ENCODE measurements around the gene KHSRP.
"Not testable (repeated sequence)": the region's sequence is repeated elsewhere in the genome, so short reads cannot be mapped to it uniquely, and the experiment has no call there.

KHSRP gene

DNA sequence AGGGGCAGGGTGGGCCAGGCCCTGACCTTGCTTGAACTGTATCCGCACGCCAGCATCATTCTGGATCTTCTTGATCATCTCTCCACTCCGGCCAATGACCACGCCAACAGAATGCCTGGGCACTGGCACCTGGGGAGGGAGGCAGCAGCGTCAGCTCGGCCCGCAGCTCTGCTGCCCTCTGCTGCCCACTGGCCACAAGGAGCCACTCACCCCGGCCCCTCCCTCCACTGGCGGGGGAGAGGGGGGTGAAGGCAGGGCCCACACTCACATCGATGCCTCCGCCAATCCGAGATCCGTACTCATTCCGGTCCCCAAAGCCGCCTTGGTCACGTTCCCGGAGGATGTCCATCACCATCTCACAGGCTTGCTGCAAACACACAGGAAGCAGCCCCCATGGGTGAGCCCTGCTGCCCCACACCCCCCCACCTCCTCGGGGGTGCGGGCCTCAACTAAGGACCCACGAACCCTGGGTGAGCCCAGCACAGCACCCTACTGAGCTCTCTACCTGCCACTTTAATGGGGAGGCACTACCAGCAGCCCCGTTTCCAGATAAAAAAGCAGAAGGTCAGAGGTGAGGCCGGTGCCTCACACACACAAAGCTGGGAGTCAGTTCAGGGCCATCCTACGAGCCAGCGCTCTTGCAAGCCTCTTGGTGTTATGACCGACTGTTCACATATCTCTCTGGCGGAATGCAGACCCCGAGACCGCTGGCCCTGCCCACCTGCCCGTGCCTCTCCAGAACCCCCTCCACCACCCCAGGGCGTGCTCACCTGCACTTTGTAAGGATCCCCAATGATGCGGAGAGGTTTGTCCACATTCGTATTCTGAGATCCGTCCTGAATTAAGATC lies 6.7 kb downstream of the KHSRP start:
- DNase-seq = no peak

DNA sequence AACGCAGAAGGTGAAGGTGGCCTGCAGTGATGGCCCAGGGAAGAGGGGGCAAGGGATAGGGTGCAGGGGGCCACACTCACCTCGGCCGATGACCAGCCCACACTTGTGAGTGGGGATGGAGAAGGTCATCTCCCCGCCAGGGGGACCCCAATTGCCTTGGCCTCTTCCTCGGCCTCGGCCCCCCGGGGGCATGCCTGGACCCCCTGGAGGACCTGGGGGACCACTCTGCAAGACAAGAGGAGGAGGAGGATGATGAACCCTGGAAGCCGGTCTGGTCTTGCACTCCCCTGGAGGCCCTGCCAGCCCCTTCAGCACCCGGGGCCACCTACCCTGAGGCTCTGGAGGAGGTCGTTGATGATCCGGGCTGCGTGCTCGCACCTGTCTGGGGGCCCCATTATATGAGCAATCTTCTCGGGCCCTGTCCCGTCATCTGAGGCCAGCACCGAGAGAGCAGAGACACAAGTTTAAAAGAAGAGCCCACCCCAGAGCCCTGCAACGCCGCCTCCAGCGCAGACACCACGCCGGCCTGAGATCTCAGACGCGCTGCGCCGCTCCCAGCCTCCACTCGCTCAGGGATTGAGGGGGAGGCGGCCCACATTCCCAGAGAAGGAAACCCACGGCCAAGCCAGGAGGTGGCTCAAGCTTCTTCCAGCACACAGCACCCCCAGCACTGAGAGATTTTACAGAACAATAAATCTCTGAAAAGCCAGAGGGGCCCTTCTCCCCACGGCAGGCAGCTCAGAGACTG lies 7.8 kb downstream of the KHSRP start:
- no peak for DNase-seq

DNA sequence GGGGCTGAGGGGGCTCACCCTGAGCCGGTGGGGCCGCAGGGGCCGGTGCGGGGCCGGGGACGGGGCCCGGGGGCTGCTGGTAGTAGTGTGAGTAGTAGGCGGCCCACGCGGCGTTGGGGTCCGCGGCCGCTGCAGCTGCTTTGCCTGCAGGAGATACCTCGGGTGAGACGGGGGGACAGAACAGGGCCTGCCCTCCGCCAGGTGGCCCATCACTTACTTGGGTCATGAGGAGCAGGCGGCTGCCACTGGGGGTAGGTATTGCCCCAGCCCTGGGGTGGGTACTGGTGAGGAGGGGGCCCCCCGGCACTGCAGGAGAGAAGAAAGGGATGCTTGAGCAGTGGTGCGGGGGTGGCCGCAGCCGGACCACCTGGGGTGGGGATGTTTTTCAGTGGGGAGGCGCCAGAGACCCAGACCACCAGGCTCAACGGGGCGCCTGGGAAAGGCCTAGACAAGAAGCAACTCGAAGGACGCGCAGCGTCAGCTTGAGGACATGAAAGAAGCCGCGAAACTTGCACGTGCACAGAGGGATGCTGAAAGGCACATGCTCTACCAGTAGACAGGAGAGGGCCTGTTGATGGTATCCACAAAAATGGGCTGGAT lies 8.9 kb downstream of the KHSRP start:
- no peak for DNase-seq

- DNase-seq = no peak
These were observed 9.6 kb downstream of the KHSRP start for GRCh38 chr19:6414793-6415590.

- DNase-seq = no peak
These were observed 10.6 kb downstream of the KHSRP start for GRCh38 chr19:6413721-6414643.

DNA sequence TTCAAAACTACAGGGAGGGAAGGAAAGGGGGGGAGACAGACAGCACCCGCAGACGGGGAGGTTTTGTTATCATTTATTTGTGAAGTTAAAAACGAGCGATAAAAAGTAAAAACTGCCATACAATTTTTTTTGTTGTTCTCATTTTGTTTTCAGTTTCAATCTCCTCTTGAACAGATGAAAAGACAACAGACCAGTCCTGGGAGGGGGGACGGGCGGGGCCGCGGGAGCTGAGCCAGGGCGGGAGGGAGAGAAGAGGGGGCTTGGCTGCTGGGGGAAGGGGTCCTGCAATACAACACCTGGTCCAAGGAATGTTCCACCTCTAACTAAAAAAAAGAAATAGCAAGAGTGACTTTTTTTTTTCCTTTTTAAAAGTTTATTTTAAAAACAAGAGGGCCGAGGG lies 11.3 kb downstream of the KHSRP start:
- DNase-seq = no peak

- DNase-seq = peak; percentile 56
These were observed 12.0 kb downstream of the KHSRP start for GRCh38 chr19:6412447-6413091.

DNA sequence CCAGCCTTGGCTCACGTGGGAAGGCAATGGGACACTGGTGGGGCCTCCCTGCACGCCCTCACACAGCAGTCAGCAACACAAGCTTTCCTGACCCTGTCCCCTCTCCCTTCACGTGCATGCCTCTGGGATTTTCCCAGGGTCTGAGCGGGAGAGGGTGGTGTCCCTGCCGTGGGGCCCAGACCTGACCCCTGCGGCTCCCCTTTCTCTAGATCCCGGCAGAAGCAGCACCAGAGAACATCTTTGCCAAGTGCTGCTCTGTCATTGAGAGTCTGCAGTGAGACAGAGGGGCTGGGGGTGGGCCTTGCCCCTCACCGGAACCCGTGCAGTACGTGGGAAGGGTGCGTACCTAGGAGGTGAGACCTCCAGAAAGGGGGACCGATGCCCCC lies 12.6 kb downstream of the KHSRP start:
- no peak for DNase-seq

DNA sequence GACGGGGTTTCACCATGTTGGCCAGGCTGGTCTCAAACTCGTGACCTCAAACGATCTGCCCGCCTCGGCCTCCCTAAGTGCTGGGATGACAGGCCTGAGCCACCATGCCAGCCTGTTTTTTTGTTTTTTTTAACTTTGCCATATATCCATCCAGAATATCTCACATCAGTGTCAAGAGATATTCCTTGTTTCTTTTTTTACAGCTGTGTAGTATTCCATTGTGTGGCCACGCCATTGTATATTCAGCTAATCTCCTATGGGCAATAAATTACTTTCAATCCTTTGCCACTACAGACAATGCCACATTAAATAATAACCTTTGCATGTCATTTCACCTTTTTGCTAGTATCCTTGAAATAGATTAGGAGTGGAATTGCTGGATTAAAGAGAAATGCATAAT lies 15.3 kb downstream of the KHSRP start:
- no peak for DNase-seq

GRCh38 chr19:6406401-6406800 lies 18.2 kb downstream of the KHSRP start:
- DNase-seq = no peak

- no peak for DNase-seq
These were observed 21.6 kb downstream of the KHSRP start for GRCh38 chr19:6402837-6403608.

GRCh38 chr19:6402058-6402457 lies 22.6 kb downstream of the KHSRP start:
- DNase-seq = no peak

DNA sequence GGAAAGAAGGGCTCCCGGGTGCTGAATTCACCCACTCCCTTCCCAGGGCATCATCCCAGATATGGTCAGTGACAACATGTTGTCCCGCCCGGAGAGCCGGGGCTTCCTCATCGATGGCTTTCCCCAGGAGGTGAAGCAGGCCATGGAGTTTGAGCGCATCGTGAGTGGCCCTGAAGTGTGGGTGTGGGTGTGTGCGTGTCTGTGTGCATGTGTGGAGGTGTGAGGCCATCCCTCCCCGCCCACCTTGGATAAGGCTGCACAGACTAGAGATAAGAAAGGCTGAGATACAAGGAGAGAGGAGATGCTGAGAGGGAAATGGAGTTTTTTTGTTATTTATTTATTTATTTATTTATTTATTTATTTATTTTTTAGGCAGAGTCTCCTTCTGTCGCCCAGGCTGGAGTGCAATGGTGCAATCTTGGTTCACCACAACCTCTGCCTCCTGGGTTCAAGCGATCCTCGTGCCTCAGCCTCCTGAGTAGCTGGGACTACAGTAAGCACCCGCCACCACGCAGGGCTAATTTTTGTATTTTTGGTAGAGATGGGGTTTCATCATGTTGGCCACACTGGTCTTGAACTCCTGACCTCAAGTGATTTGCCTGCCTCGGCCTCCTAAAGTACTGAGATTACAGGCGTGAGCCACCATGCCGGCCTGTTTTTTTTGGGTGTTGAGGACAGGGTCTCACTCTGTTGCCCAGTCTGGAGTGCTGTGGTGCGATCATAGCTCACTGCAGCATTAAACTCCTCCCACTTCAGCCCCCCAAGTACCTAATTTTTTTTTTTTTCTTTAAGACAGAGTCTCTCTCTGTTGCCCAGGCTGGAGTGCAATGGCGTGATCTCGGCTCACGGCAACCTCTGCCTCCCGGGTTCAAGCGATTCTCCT lies 24.3 kb downstream of the KHSRP start:
- not testable (repeated sequence) for DNase-seq

DNA sequence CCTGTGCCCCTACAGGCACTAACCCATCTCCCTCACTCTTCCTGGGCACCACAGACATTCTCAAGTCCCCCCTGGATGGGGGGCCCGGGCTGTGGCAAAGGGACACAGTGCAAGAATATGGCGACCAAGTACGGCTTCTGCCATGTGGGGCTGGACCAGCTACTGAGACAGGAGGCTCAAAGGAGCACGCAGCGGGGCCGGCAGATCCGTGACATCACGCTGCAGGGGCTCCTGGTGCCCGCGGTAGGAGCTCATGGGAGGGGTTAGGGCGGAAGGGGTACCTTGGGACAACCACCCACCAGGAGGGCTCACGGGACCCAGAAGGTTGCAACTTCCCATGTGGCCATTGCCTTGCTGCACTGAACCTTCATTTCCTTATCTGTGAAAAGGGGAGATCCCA lies 28.3 kb downstream of the KHSRP start:
- DNase-seq = no peak

DNA sequence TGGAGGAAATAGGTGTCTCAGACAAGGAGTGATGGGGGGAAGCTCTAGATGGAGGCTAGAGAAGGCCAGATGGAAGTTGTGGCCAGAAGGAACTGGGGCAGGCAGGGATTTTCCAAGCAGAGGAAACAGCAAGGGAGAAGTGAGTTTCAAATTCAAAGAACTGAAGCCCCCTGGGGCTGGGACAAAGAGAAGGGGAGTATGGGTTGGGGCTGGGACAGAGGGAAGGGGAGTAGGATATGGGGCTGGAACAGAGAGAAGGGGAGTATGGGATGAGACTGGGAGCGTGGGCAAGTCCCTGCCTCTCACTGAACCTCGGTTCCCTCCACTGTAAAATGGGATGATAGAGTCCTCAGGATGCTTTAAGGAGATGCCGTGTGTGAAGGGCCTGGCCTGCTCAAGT lies 29.8 kb downstream of the KHSRP start:
- no peak for DNase-seq

DNA sequence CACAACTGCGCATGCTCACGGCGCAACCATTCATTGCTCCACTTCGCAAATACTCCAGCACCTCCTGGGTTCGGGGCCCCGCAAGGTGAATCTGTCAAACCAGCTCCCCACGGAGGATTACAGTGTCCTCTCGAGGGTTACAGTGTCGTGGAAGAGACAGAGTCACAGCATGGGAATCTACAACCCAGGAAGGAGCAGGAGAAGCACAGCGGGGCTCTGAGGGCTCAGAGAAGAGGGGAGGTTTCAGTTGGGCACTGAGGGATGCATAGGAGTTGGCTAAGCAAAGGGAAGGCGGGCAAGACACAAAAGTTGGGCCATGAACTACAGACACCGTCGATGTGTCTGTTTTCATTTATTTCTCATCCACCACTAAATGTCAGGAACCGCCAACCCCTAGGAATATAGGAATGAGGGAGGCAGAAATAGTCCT lies 30.6 kb downstream of the KHSRP start:
- peak; percentile 79 for DNase-seq

DNA sequence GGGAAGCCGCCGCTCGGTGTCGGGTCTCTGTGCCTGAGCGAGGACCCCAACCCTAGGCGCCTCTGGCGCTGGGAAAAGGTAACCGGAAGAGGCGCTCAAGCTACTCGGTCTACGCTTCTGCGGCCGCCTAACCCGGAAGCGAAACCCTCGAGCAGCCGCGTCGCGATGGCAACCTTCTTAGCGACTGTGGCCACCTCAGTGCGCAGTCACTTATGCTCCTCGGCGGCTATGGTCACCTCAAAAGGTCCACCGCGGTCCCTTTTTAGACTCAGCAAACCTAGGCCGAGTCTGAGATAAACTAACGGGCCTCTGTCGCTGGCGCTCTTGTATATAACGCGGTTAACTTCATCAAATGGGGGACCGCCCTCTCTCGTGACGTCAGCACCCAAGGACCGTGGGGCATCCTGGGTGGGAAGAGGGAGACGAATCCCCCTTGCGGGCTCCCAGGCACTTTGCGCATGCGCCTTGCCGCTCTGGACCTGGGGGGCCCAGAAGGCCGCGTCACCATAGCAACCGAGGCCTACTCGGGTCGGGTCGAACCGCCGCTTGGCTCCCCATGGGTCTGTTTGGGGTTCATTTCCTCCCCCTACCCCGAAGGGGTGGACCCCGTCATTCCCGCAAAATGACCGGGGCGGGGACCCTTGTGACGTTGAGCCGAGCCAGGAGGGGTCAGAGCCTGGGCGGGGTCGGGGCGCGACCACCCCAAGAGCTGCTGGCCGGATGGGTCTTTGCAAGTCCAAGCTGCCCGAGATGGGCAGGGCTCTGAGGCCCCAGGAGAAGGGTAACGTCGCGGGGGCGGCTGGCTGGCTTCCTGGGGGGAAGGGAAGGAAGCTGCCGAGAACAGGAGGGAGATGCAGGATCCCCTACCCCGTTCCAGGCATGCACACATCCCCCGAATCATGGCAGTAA lies 31.3 kb downstream of the KHSRP start, which contains the start of gene GTF2F1:
GTF2F1 (minus strand) TSS at position 91 of the 909 bp plus-strand sequence. CDS start 169 bp downstream, outside the sequence.
- peak; percentile 94 for DNase-seq
